HCT116 (cell line): Measurements from ENCODE around the gene TRIM68. TPM values are rescaled to one million over a fixed set of nuclear protein-coding genes. Genes with fewer than 3 reads are reported as not detected.

Source experiments
- ATAC-seq: fragments of 200-7000 bp; cut with Tn5 transposase; 2 replicates; pipeline ENCODE4 v1.9.1; 2020; ENCODE audit warnings: mild to moderate bottlenecking, moderate library complexity
- BruUV-seq: library from RNA; stranded (reverse); fragments of 400-500 nt; replicated peaks from 2 replicates; lab custom pipeline; 2021; lab: Mats Ljungman, UMichigan
- CTCF ChIA-PET: fragments of 300-600 bp; sonication (Branson Sonifier 250); formaldehyde crosslinking; loops from one replicate; lab custom pipeline; 2021; ENCODE audit warnings: antibody characterized with exemption; lab: Charles Lee
- POLR2A ChIA-PET: fragments of 300-600, 350-600 bp; sonication (Branson Sonifier 250); formaldehyde crosslinking; loops from one replicate; lab custom pipeline; 2021; ENCODE audit warnings: antibody characterized with exemption; lab: Charles Lee
- RAD21 ChIA-PET, 2 experiments: fragments of 300-600 bp; sonication (Branson Sonifier 250); formaldehyde crosslinking; loops; one replicate each; lab custom pipeline; 2023; ENCODE audit warnings: low total read pairs in 2 of 2; ENCODE audit not compliant: uncharacterized antibody in 2 of 2, unreplicated experiment in 2 of 2, low non-redundant PET in 1 of 2; lab: Charles Lee
- DNase-seq: peaks from one replicate; pipeline ENCODE4 v3.0.0-alpha.2; 2010; ENCODE audit warnings: low read depth, low spot score
- H2AFZ ChIP-seq: fragments of 200-600 bp; shearing (Covaris generic), sonication (generic); 2 replicates; pipeline ENCODE4 v1.6.1; 2017; ENCODE audit warnings: low read depth, mixed run types, mixed read lengths, antibody characterized with exemption, low read length; ENCODE audit not compliant: poor library complexity, severe bottlenecking
- H3K27ac ChIP-seq: 2 replicates; pipeline ENCODE4 v1.5.1; 2012; ENCODE audit warnings: low read depth, low read length
- H3K27me3 ChIP-seq: fragments of 200-600 bp; sonication (generic); 2 replicates; pipeline ENCODE4 v1.6.1; 2016; ENCODE audit warnings: mixed run types, low read length, mixed read lengths; ENCODE audit not compliant: insufficient read depth
- H3K36me3 ChIP-seq, 2 experiments: fragments of 200-500 bp in 1 of 2; fragments of 200-600 bp in 1 of 2; sonication (Bioruptor generic) in 1 of 2; sonication (generic) in 1 of 2; 2 replicates each; pipeline versions ENCODE4 v1.5.1 to v1.6.1; 2014 to 2016; ENCODE audit warnings: low read length in 2 of 2, inconsistent platforms in 1 of 2, mixed read lengths in 1 of 2, mixed run types in 1 of 2; ENCODE audit not compliant: insufficient read depth in 2 of 2, control insufficient read depth in 1 of 2
- H3K4me1 ChIP-seq, 2 experiments: fragments of 200-600 bp in 1 of 2; sonication (generic) in 1 of 2; 2 replicates each; pipeline versions ENCODE4 v1.5.1 to v1.6.1; 2012 to 2017; ENCODE audit warnings: low read length in 2 of 2, inconsistent platforms in 1 of 2, mild to moderate bottlenecking in 1 of 2, mixed read lengths in 1 of 2, mixed run types in 1 of 2, moderate library complexity in 1 of 2; ENCODE audit not compliant: insufficient read depth in 2 of 2, control insufficient read depth in 1 of 2
- H3K4me2 ChIP-seq: fragments of 200-600 bp; sonication (generic); 2 replicates; pipeline ENCODE4 v1.6.1; 2017; ENCODE audit warnings: mixed run types, low read length, mixed read lengths
- H3K4me3 ChIP-seq, 2 experiments: fragments of 200-600 bp in 1 of 2; sonication (generic) in 1 of 2; replicated peaks in 1 of 2; 2 replicates each; pipeline ENCODE4 v1.5.1; 2011 to 2016; ENCODE audit warnings: low read length in 2 of 2, control low read depth in 1 of 2, low read depth in 1 of 2, mild to moderate bottlenecking in 1 of 2, mixed read lengths in 1 of 2, mixed run types in 1 of 2
- H3K79me2 ChIP-seq: fragments of 200-600 bp; sonication (generic); 2 replicates; pipeline ENCODE4 v1.6.1; 2017; ENCODE audit warnings: mild to moderate bottlenecking, mixed run types, low read length, moderate library complexity, mixed read lengths; ENCODE audit not compliant: insufficient read depth
- H3K9ac ChIP-seq: fragments of 200-600 bp; sonication (generic); 2 replicates; pipeline ENCODE4 v1.6.1; 2016; ENCODE audit warnings: low read length, mixed read lengths
- H3K9me2 ChIP-seq: fragments of 200-600 bp; sonication (generic), shearing (Covaris generic); 2 replicates; pipeline ENCODE4 v1.6.1; 2017; ENCODE audit warnings: mixed run types, mild to moderate bottlenecking, moderate library complexity; ENCODE audit not compliant: insufficient read depth
- H3K9me3 ChIP-seq, 2 experiments: fragments of 200-500 bp in 1 of 2; fragments of 200-600 bp in 1 of 2; sonication (Bioruptor generic) in 1 of 2; sonication (generic) in 1 of 2; 2 replicates each; pipeline ENCODE4 v1.6.1; 2014 to 2017; ENCODE audit warnings: low read length in 2 of 2, mixed read lengths in 2 of 2, inconsistent platforms in 1 of 2, low read depth in 1 of 2, mild to moderate bottlenecking in 1 of 2, mixed run types in 1 of 2, moderate library complexity in 1 of 2; ENCODE audit not compliant: control insufficient read depth in 1 of 2, insufficient read depth in 1 of 2
- H4K20me1 ChIP-seq: fragments of 200-600 bp; sonication (generic), shearing (Covaris generic); 2 replicates; pipeline ENCODE4 v1.6.1; 2017; ENCODE audit warnings: mixed run types, mild to moderate bottlenecking, moderate library complexity; ENCODE audit not compliant: insufficient read depth
- ATF3 ChIP-seq: IDR thresholded peaks from 2 replicates; pipeline ENCODE4 v1.6.1; 2012
- CBX3 ChIP-seq: IDR thresholded peaks from 2 replicates; pipeline ENCODE4 v1.6.1; 2012; ENCODE audit warnings: low read depth
- CEBPB ChIP-seq: IDR thresholded peaks from 2 replicates; pipeline ENCODE4 v1.6.1; 2012; ENCODE audit warnings: low read depth
- EGR1 ChIP-seq: IDR thresholded peaks from 2 replicates; pipeline ENCODE4 v1.6.1; 2012; ENCODE audit warnings: low read depth
- EZH2 ChIP-seq: fragments of 200-600 bp; sonication (generic); IDR thresholded peaks from 2 replicates; pipeline ENCODE4 v1.6.1; 2017; ENCODE audit warnings: antibody characterized with exemption, mixed run types
- FOSL1 ChIP-seq: IDR thresholded peaks from 2 replicates; pipeline ENCODE4 v1.6.1; 2012; ENCODE audit warnings: low read depth
- JUND ChIP-seq: IDR thresholded peaks from 2 replicates; pipeline ENCODE4 v1.6.1; 2012
- POLR2A ChIP-seq: IDR thresholded peaks from 2 replicates; pipeline ENCODE4 v1.7.0; 2011; ENCODE audit warnings: borderline replicate concordance; ENCODE audit not compliant: insufficient read depth, insufficient read length; ENCODE audit errors: extremely low read depth
- POLR2AphosphoS5 ChIP-seq: IDR thresholded peaks from 2 replicates; pipeline ENCODE4 v1.6.1; 2011; ENCODE audit warnings: mild to moderate bottlenecking, low read depth, low read length, moderate library complexity
- SIN3A ChIP-seq: IDR thresholded peaks from 2 replicates; pipeline ENCODE4 v1.6.1; 2012; ENCODE audit warnings: low read depth
- TCF7L2 ChIP-seq: IDR thresholded peaks from 2 replicates; pipeline ENCODE4 v1.7.0; 2011; ENCODE audit warnings: borderline replicate concordance, inconsistent platforms; ENCODE audit not compliant: insufficient read depth, insufficient read length; ENCODE audit errors: extremely low read depth
- YY1 ChIP-seq: IDR thresholded peaks from 2 replicates; pipeline ENCODE4 v1.6.1; 2011; ENCODE audit warnings: low read length, low read depth, moderate library complexity, mild to moderate bottlenecking; ENCODE audit not compliant: insufficient replicate concordance; ENCODE audit errors: extremely low read depth
- ZBTB33 ChIP-seq: IDR thresholded peaks from 2 replicates; pipeline ENCODE4 v1.6.1; 2011; ENCODE audit warnings: mild to moderate bottlenecking, low read length, moderate library complexity; ENCODE audit not compliant: insufficient replicate concordance; ENCODE audit errors: extremely low read depth
- ZFX ChIP-seq: fragments of 450-650 bp; IDR thresholded peaks from 2 replicates; pipeline ENCODE4 v1.6.1; 2017
- ZNF274 ChIP-seq: fragments of 200-500 bp; sonication (Bioruptor generic); IDR thresholded peaks from 2 replicates; pipeline ENCODE4 v1.6.1; 2014; ENCODE audit warnings: mild to moderate bottlenecking, low read depth, low read length, inconsistent platforms
- intact Hi-C: fragments of 100-400 bp; cut with micrococcal nuclease; formaldehyde crosslinking; loops from 2 replicates; pipeline ENCODE4 v1.10.0; 2022
- total RNA-seq: library from RNA; stranded (reverse); gene quantifications from one replicate; pipeline ENCODE4 v1.2.1, GENCODE V29; 2021; ENCODE audit not compliant: unreplicated experiment
- TF ChIP-seq, protein P1 (sequence below): IDR thresholded peaks from 2 replicates; pipeline ENCODE4 v1.6.1; 2012; ENCODE audit warnings: low read depth

TRIM68 gene
- total RNA-seq, 1 experiment from 2014 or later: 8.3 TPM

DNA sequence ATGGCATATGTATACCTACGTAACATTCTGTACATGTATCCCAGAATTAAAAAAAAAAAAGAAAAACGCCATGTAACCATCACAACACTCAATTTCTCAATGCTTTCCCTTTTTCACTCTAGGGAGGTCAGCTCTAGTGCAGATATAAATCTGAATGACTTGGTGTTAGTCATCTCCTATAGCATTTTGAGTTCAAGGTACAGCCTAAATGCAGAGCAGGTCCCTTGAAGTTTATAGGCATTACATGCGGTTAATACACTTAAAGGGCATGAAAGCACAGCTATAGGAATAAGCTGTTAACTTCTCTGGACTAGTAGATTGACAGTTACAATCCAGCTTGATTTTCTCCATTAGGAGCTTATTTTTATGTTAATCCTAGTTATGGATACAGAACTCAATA is 42.7 kb downstream of the TRIM68 start:
- H3K9me2 ChIP-seq: no peaks in the 10 kb centered on the region
- H3K4me2 ChIP-seq: no peak overlapping the region
- H3K4me1 ChIP-seq: no peaks in the 10 kb centered on the region
- ATAC-seq (no peak), DNase-seq (no peak)
- H3K79me2 ChIP-seq: no peaks in the 10 kb centered on the region
- no peak overlapping the region for H3K4me3 ChIP-seq
- RAD21 ChIA-PET: no interaction called here
- H3K27ac ChIP-seq: no peak overlapping the region
- POLR2A ChIA-PET: no interaction called here
- intact Hi-C loops: no loop called here
- H3K9ac ChIP-seq: no peak overlapping the region
- no peaks in the 10 kb centered on the region for H4K20me1 ChIP-seq
- H2AFZ ChIP-seq: no peak overlapping the region
- CTCF ChIA-PET: interaction anchor here (1.9 kb wide), 1 partner anchor 384 kb away, joined by 4 read pairs; no protein-coding TSS in a partner anchor
- peaks cover 23% of the 10 kb centered on the region for H3K27me3 ChIP-seq
- H3K36me3 ChIP-seq: no peaks in the 10 kb centered on the region
- TF ChIP-seq EZH2 (no peak), CBX3 (no peak), TCF7L2 (no peak), POLR2A (no peak), ZNF274 (no peak), SIN3A (no peak), JUND (no peak), EGR1 (no peak), ZBTB33 (no peak), YY1 (no peak), CEBPB (no peak), ZFX (no peak), POLR2AphosphoS5 (no peak), ATF3 (no peak), FOSL1 (no peak)
- TF ChIP-seq, protein P1, sequence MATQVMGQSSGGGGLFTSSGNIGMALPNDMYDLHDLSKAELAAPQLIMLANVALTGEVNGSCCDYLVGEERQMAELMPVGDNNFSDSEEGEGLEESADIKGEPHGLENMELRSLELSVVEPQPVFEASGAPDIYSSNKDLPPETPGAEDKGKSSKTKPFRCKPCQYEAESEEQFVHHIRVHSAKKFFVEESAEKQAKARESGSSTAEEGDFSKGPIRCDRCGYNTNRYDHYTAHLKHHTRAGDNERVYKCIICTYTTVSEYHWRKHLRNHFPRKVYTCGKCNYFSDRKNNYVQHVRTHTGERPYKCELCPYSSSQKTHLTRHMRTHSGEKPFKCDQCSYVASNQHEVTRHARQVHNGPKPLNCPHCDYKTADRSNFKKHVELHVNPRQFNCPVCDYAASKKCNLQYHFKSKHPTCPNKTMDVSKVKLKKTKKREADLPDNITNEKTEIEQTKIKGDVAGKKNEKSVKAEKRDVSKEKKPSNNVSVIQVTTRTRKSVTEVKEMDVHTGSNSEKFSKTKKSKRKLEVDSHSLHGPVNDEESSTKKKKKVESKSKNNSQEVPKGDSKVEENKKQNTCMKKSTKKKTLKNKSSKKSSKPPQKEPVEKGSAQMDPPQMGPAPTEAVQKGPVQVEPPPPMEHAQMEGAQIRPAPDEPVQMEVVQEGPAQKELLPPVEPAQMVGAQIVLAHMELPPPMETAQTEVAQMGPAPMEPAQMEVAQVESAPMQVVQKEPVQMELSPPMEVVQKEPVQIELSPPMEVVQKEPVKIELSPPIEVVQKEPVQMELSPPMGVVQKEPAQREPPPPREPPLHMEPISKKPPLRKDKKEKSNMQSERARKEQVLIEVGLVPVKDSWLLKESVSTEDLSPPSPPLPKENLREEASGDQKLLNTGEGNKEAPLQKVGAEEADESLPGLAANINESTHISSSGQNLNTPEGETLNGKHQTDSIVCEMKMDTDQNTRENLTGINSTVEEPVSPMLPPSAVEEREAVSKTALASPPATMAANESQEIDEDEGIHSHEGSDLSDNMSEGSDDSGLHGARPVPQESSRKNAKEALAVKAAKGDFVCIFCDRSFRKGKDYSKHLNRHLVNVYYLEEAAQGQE: no peak
- H3K9me3 ChIP-seq: no peaks in the 10 kb centered on the region
- no TSS peak for BruUV-seq
